PC-9 (cell line): ENCODE results near the gene HKDC1.

Experiments
- EZH2 ChIP-seq: fragments of 200-600 bp; sonication (generic); IDR thresholded peaks from 2 replicates; pipeline ENCODE4 v1.8.0; 2017; ENCODE audit warnings: antibody characterized with exemption, low read depth
- TF ChIP-seq, protein P1 (sequence below): fragments of 200-600 bp; sonication (generic); conservative IDR thresholded peaks from 2 replicates; pipeline ENCODE4 v1.6.1; 2017; ENCODE audit warnings: mixed run types, antibody characterized with exemption, mild to moderate bottlenecking, moderate library complexity

DNA sequence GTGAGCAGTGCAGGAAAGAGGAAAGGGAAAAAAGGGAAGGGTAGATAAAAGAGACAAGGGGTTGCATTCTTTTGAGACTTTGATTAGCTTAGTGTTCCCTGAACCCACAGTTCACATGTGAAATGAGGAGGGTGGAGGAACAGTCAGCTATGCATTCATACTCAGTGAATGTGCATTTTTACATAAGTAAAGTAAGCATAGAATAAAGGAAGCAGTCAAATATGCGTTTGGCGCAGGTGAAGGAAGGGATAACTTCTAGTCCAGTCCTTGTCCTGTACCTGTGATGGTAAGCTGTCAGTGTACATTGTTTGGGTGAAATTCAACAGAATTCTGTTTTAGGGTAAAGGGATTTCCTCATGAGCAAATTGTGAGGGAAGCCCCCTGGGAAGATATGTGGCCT is 86.3 kb downstream of the HKDC1 start:
- TF ChIP-seq, protein P1, sequence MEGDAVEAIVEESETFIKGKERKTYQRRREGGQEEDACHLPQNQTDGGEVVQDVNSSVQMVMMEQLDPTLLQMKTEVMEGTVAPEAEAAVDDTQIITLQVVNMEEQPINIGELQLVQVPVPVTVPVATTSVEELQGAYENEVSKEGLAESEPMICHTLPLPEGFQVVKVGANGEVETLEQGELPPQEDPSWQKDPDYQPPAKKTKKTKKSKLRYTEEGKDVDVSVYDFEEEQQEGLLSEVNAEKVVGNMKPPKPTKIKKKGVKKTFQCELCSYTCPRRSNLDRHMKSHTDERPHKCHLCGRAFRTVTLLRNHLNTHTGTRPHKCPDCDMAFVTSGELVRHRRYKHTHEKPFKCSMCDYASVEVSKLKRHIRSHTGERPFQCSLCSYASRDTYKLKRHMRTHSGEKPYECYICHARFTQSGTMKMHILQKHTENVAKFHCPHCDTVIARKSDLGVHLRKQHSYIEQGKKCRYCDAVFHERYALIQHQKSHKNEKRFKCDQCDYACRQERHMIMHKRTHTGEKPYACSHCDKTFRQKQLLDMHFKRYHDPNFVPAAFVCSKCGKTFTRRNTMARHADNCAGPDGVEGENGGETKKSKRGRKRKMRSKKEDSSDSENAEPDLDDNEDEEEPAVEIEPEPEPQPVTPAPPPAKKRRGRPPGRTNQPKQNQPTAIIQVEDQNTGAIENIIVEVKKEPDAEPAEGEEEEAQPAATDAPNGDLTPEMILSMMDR = no peak
- TF ChIP-seq EZH2 = no peak
